Esophagus muscularis mucosa (tissue), 4 donors: ENCODE data around the gene BRSK2. TPM values are rescaled to one million over a fixed set of nuclear protein-coding genes. Genes with fewer than 3 reads are reported as not detected.

ENCODE experiments used
- DNase-seq: peaks from one replicate; pipeline ENCODE4 v3.0.0-alpha.2; 2017; ENCODE audit errors: extremely low spot score
- H3K27ac ChIP-seq, 4 donors: fragments of 200-600 bp; sonication (generic); replicated peaks in 1 of 4; 1 replicate in 3 of 4; 2 replicates in 1 of 4; pipeline ENCODE4 v1.5.1; 2016 to 2019; ENCODE audit warnings: mild to moderate bottlenecking in 1 of 4
- H3K27me3 ChIP-seq, 4 donors: fragments of 200-600 bp; sonication (generic); one replicate each; pipeline versions ENCODE4 v1.5.1 to v1.6.0; 2016 to 2019
- H3K36me3 ChIP-seq, 4 donors: fragments of 200-600 bp; sonication (generic); one replicate each; pipeline ENCODE4 v1.5.1; 2016 to 2019
- H3K4me1 ChIP-seq, 4 donors: fragments of 200-600 bp; sonication (generic); one replicate each; pipeline ENCODE4 v1.5.1; 2016 to 2019
- H3K4me3 ChIP-seq, 4 donors: fragments of 200-600 bp; sonication (generic); 1 replicate in 2 of 4; 2 replicates in 2 of 4; pipeline ENCODE4 v1.5.1; 2016 to 2019; ENCODE audit warnings: mild to moderate bottlenecking in 4 of 4, moderate library complexity in 1 of 4
- H3K9me3 ChIP-seq, 4 donors: fragments of 200-600 bp; sonication (generic); 1 replicate in 3 of 4; 2 replicates in 1 of 4; pipeline ENCODE4 v1.5.1; 2016 to 2019
- EP300 ChIP-seq: sonication (generic); formaldehyde crosslinking; IDR thresholded peaks from one replicate; pipeline ENCODE4 v1.6.1; 2017; ENCODE audit warnings: antibody characterized with exemption
- POLR2A ChIP-seq: fragments of 450-650 bp; IDR thresholded peaks from one replicate; pipeline ENCODE4 v1.6.1; 2017; ENCODE audit warnings: antibody characterized with exemption, moderate library complexity, mild to moderate bottlenecking, low read depth
- POLR2AphosphoS5 ChIP-seq, 2 donors: sonication (generic); formaldehyde crosslinking; IDR thresholded peaks; one replicate each; pipeline ENCODE4 v1.6.1; 2017; ENCODE audit warnings: antibody characterized with exemption in 2 of 2
- WGBS: methylation state at CpG from one replicate; pipeline ENCODE4 v1.1.5; 2018; 5-methylcytosine and 5-hydroxymethylcytosine counted together
- intact Hi-C: fragments of 100-400 bp; cut with DNase I; formaldehyde crosslinking; loops from one replicate; pipeline ENCODE4 v1.15.1; 2023
- total RNA-seq, 4 donors: library from RNA; depleted of rRNA; stranded (reverse); fragments of >200 nt; gene quantifications; one replicate each; pipeline versions ENCODE4 v1.1.0 to v1.2.1, GENCODE V29; 2016
- TF ChIP-seq, protein P1 (sequence below), 3 experiments: fragments of 200-600 bp in 2 of 3; fragments of 450-650 bp in 1 of 3; sonication (generic) in 2 of 3; IDR thresholded peaks; one replicate each; pipeline ENCODE4 v1.5.1; 2017 to 2019; ENCODE audit warnings: antibody characterized with exemption in 3 of 3, mild to moderate bottlenecking in 2 of 3, moderate library complexity in 1 of 3

Gene BRSK2
- total RNA-seq, 4 donors from 2014 or later: 1.0 to 3.3 (median 2.8) TPM

DNA sequence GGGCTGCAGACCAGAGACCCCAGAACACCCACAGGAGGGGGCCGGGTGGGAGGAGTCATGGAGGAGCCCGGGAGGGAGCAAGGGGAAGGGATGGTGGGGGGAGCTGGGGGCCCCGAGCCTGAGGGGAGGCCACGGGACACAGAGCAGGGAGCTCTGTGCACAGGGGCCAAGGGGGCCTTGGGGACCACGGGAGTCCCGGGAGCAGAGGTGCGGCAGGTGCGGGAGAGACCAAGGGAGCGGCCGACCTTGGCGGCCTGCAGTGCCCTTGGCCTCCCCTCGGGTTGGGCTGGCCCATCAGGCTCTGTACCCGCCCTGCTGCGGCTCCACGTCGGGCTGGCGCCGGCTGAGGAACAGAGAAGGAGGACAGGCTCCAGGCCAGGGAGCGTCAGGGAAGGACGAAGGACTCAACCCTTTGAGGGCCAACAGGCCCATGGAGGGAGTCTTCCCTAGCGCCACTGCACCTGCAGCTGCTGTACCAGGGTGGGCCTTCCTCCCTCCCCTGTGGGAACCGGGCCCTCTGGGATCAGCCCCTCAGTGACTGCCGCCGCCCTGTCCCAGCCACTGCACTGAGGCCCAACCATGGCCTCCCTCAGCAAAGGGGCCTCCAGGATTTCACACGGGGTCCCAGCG, 17.8 kb upstream of the BRSK2 start:
- DNase-seq: no peak
- 88% methylated on average over 11 of the region's 26 CpGs for WGBS

DNA sequence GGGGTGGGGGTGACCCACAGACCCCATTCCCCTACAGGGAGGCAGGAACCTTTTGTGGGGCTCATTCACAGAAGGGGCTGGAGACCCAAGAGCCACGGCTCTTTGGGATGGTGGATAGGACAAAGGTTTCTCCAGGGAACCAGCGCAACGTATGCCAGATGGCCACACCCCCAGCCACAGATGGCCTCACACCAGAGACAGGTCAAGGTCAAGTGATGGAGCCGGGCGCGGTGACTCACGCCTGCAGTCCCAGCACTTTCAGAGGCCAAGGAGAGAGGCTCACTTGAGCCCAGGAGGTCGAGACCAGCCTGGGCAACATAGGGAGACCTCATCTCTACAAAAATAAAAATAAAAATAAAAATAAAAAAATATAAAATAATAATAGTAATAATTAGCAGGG, 17.1 kb upstream of the BRSK2 start:
- Histone ChIP-seq H3K9me3 (no peaks in the 10 kb centered on the region), H3K36me3 (no peaks in the 10 kb centered on the region), H3K4me3 (no peak overlapping the region), H3K27me3 (peaks cover 0 to 44% (median 0%) of the 10 kb centered on the region in 4 donors), H3K4me1 (no peaks in the 10 kb centered on the region), H3K27ac (no peak overlapping the region)
- WGBS: 86% methylated on average over 8 of the region's 8 CpGs
- intact Hi-C loops: no loop called here
- DNase-seq: no peak
- TF ChIP-seq, protein P1, sequence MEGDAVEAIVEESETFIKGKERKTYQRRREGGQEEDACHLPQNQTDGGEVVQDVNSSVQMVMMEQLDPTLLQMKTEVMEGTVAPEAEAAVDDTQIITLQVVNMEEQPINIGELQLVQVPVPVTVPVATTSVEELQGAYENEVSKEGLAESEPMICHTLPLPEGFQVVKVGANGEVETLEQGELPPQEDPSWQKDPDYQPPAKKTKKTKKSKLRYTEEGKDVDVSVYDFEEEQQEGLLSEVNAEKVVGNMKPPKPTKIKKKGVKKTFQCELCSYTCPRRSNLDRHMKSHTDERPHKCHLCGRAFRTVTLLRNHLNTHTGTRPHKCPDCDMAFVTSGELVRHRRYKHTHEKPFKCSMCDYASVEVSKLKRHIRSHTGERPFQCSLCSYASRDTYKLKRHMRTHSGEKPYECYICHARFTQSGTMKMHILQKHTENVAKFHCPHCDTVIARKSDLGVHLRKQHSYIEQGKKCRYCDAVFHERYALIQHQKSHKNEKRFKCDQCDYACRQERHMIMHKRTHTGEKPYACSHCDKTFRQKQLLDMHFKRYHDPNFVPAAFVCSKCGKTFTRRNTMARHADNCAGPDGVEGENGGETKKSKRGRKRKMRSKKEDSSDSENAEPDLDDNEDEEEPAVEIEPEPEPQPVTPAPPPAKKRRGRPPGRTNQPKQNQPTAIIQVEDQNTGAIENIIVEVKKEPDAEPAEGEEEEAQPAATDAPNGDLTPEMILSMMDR (IDR thresholded peaks at IDR 0.05): no peak
- no peak for TF ChIP-seq EP300
- no peak for TF ChIP-seq POLR2AphosphoS5 (IDR thresholded peaks at IDR 0.05)
- TF ChIP-seq POLR2A: no peak

More for the DNA sequence above, 17.8 kb upstream of the BRSK2 start:
- Histone ChIP-seq H3K4me1 (no peaks in the 10 kb centered on the region), H3K9me3 (peaks cover 0 to 2% (median 2%) of the 10 kb centered on the region in 4 donors), H3K27me3 (peaks cover 0 to 44% (median 0%) of the 10 kb centered on the region in 4 donors), H3K27ac (no peak overlapping the region), H3K4me3 (no peak overlapping the region), H3K36me3 (no peaks in the 10 kb centered on the region)
- TF ChIP-seq, protein P1 (IDR thresholded peaks at IDR 0.05): no peak
- TF ChIP-seq POLR2A (no peak), POLR2AphosphoS5 (IDR thresholded peaks at IDR 0.05) (no peak), EP300 (no peak)
- intact Hi-C loops: no loop called here

DNA sequence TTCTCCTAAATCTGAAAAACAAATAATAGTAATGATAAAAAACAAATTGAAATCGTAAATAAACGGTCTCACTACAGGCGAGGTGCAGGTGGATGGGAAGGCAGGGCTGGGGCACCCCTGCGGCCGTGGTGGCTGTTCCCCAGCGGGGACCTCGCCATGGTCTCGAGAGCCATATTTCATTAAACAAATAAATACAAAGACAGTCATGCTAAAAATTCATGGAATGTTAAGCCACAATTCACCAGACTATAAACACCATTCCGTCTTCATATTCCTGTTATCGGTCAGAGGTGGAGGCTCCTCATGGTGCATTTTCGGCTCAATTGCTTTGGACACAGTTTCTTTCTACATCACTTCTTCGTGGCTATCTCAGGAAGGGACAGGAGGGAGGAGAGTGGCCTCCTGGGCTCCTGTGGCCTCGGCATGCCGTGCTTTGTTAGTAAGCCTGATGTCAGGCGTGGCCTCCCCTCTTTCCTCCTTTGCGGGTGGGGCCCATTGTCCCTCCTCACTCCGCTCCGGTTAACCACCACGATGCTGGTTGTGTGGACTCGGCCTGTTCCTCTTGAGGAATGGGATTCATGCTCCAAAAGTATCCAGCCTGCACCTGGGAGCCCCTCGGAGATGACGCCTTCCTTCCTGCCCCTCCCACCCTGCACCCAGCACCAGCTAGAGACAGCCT, 16.1 kb upstream of the BRSK2 start:
- Histone ChIP-seq H3K4me3 (no peak overlapping the region), H3K9me3 (no peaks in the 10 kb centered on the region), H3K36me3 (no peaks in the 10 kb centered on the region), H3K27me3 (peaks cover 0 to 39% (median 0%) of the 10 kb centered on the region in 4 donors), H3K27ac (no peak overlapping the region), H3K4me1 (no peaks in the 10 kb centered on the region)
- 70% methylated on average over 22 of the region's 22 CpGs for WGBS
- intact Hi-C loops: no loop called here
- no peak for DNase-seq
- TF ChIP-seq, protein P1 (IDR thresholded peaks at IDR 0.05): no peak
- TF ChIP-seq POLR2AphosphoS5 (IDR thresholded peaks at IDR 0.05): no peak
- no peak for TF ChIP-seq POLR2A
- no peak for TF ChIP-seq EP300

DNA sequence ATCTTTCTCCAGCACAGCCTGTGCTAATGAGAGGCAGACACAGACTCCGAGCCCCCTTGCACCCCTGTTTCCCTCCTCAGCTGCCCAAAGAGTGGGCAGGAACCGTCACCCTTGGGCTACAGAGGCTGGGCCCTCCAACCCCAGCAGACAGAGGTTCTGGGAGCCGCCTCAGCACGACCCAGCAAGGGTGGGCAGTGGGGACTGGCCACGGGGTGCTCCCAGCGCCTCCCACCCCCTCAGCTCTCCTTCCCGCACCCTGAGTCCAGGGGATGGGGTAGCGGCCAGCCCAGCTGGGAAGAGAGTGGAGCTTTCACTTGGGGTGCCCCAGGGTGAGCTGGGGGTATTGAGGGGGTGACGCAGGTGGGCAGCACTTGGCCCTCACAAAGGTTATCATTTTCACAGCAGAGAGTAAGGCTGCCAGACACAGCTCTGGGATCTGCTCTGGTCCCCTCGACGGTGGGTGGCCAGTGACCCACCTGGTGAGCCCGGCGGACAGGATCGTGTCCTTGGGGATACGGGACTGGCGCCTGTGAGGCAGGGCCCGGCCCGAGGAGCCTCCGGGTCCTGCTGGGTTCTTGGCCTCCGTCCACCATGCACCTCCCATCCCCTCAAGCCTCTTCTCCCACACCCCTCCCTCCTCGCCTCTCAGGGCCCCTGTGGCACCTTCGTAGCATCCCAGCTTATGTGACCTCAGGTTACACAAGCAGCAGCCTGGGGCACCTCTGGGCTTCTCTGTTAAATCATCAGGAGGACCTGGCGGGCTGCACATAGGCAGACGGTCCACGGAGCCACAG, 14.4 kb upstream of the BRSK2 start:
- Histone ChIP-seq H3K9me3 (peaks cover 0 to under 1% (median 0%) of the 10 kb centered on the region in 4 donors), H3K27me3 (peaks cover 0 to 23% (median 0%) of the 10 kb centered on the region in 4 donors), H3K4me1 (no peaks in the 10 kb centered on the region), H3K4me3 (no peak overlapping the region), H3K36me3 (no peaks in the 10 kb centered on the region), H3K27ac (no peak overlapping the region)
- no peak for DNase-seq
- intact Hi-C loops: no loop called here
- 85% methylated on average over 18 of the region's 25 CpGs for WGBS
- TF ChIP-seq, protein P1 (IDR thresholded peaks at IDR 0.05): no peak
- no peak for TF ChIP-seq EP300
